Fibroblast of villous mesenchyme (primary cell): ENCODE data around the gene PITPNC1. TPM values are rescaled to one million over a fixed set of nuclear protein-coding genes. Genes with fewer than 3 reads are reported as not detected.

Experiments
- DNase-seq: peaks from one replicate; pipeline ENCODE4 v3.0.0-alpha.2; 2010; ENCODE audit warnings: low read depth
- H3K4me3 ChIP-seq: 2 replicates; pipeline ENCODE4 v1.5.1; 2011; ENCODE audit warnings: low read depth, mild to moderate bottlenecking, low read length
- CTCF ChIP-seq: IDR thresholded peaks from 2 replicates; pipeline ENCODE4 v1.5.1; 2012; ENCODE audit warnings: low read depth, mild to moderate bottlenecking, low read length; ENCODE audit not compliant: insufficient read depth
- total RNA-seq: library from RNA; depleted of rRNA; stranded (reverse); fragments of >200 nt; gene quantifications from 2 replicates; pipeline ENCODE4 v1.2.3, GENCODE V29; 2012

Gene PITPNC1
- total RNA-seq, 1 donor, result 4.3 TPM

DNA sequence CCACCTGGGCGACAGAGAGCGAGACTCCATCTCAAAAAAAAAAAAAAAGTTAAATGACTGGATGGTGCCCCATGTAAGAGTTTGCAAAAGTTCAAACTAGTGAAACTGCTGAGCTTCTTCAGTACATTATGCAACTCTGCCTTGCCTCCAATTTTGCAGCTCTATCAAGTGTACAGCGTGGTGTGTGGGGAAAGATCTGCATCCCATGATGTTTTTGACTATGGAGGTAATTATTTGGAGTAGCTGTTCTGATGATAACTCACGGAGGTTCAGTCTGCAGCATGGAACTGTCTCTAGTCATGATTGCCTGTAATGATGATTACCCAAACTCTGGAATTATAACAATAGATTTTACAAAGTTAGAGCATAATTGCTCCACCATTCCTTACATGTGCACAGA, 149.6 kb downstream of the PITPNC1 start:
- no peak for DNase-seq
- TF ChIP-seq CTCF, result no peak
- no peak overlapping the region for H3K4me3 ChIP-seq

- peak overlapping the region; percentile 42 for H3K4me3 ChIP-seq
- DNase-seq, result peak; percentile 83
- TF ChIP-seq CTCF, result no peak
Measured at GRCh38 chr17:67528751-67529436, 151.8 kb downstream of the PITPNC1 start.

DNA sequence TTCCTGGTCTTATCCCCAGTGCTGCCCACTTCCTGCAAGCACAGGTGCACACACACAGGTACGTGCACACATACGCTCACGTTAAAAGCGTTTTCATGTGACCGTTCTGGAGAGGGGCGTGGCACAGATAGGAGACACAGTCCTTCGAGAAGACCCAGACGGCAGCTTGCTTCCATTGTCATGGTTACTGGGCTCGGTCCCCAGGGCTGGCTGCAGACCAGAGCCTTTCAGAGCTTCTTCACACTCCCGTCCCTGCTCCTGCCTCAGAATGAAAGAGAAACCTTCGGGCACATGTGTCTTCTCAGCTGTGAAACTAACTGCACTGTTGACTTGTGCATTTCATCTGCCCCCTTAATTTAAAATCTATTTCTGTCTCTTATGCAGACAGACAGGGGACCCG, 154.2 kb downstream of the PITPNC1 start:
- no peak for TF ChIP-seq CTCF
- peak; percentile 45 for DNase-seq
- H3K4me3 ChIP-seq, result no peak overlapping the region

DNA sequence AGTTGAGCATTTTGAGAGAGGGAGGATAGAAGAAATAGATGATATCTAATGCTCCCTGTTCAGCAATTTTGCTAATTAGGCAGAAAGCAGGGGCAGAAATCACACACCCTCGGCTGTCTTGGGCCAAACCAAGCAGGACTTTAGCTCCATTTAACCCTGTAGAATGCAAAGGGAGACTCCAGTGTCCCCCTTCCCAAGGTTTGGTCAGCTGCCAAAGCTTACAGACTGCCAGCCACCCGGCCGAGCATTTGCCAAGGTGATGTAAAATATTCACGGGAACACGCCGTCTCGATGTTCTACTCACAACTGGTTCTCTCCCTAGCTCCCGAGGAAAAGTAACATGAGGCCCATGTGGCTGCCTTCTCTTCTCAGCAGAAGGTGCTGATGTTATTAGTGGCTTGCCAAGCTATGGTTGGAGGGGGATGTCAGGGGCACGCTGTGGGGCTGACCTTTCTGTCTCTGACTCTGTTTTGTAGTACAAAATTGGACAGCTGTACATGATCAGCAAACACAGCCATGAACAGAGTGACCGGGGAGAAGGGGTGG, 155.3 kb downstream of the PITPNC1 start:
- TF ChIP-seq CTCF, result no peak
- DNase-seq, result no peak

GRCh38 chr17:67534941-67535340, 157.9 kb downstream of the PITPNC1 start:
- DNase-seq, result no peak
- no peak overlapping the region for H3K4me3 ChIP-seq
- no peak for TF ChIP-seq CTCF

More for the DNA sequence above, 155.3 kb downstream of the PITPNC1 start:
- H3K4me3 ChIP-seq, result no peak overlapping the region

- DNase-seq, result no peak
- TF ChIP-seq CTCF, result no peak
Measured at GRCh38 chr17:67542219-67543114, 165.4 kb downstream of the PITPNC1 start.

More at GRCh38 chr17:67542219-67543114, 165.4 kb downstream of the PITPNC1 start:
- no peak overlapping the region for H3K4me3 ChIP-seq
